HUES64 (cell line): ENCODE data around the gene TDP1.

Experiments
- H3K27ac ChIP-seq: 2 replicates; pipeline ENCODE4 v1.7.0; 2013; ENCODE audit warnings: low read depth, low read length, inconsistent platforms
- H3K27me3 ChIP-seq: 2 replicates; pipeline ENCODE4 v1.6.1; 2013; ENCODE audit warnings: mild to moderate bottlenecking, low read length; ENCODE audit not compliant: insufficient read depth
- H3K36me3 ChIP-seq: 2 replicates; pipeline ENCODE4 v1.6.1; 2013; ENCODE audit warnings: mild to moderate bottlenecking, low read length; ENCODE audit not compliant: insufficient read depth
- H3K4me1 ChIP-seq: 2 replicates; pipeline ENCODE4 v1.6.1; 2013; ENCODE audit warnings: mild to moderate bottlenecking, low read length, moderate library complexity; ENCODE audit not compliant: insufficient read depth
- H3K4me3 ChIP-seq: 2 replicates; pipeline ENCODE4 v1.5.1; 2013; ENCODE audit warnings: mild to moderate bottlenecking, low read length, moderate library complexity
- H3K9ac ChIP-seq: 2 replicates; pipeline ENCODE4 v1.6.1; 2013; ENCODE audit warnings: mild to moderate bottlenecking, low read depth, low read length
- H3K9me3 ChIP-seq: 2 replicates; pipeline ENCODE4 v1.6.1; 2013; ENCODE audit warnings: low read depth, low read length; ENCODE audit not compliant: insufficient read depth
- WGBS: fragments of 150-250, 120-280 bp; methylation state at CpG from one replicate; pipeline ENCODE4 v1.1.7; 2013; ENCODE audit warnings: missing lambda C conversion rate; 5-methylcytosine and 5-hydroxymethylcytosine counted together

The TDP1 gene

GRCh38 chr14:89963288-89963978 is 7.7 kb downstream of the TDP1 start:
- H3K27ac ChIP-seq: no peak overlapping the region
- no peak overlapping the region for H3K9ac ChIP-seq
- H3K4me1 ChIP-seq: peaks cover 6% of the 10 kb centered on the region; the same call in 1 of the 2 replicates
- no peaks in the 10 kb centered on the region for H3K9me3 ChIP-seq
- WGBS: 97% methylated on average over 10 of the region's 10 CpGs
- no peaks in the 10 kb centered on the region for H3K27me3 ChIP-seq
- peaks cover 70% of the 10 kb centered on the region for H3K36me3 ChIP-seq
- H3K4me3 ChIP-seq: no peak overlapping the region

GRCh38 chr14:89965839-89966238 is 10.1 kb downstream of the TDP1 start:
- peaks cover 77% of the 10 kb centered on the region for H3K36me3 ChIP-seq
- H3K9ac ChIP-seq: no peak overlapping the region
- H3K27ac ChIP-seq: no peak overlapping the region
- H3K9me3 ChIP-seq: no peaks in the 10 kb centered on the region
- H3K4me1 ChIP-seq: peaks cover 3% of the 10 kb centered on the region; the same call in 1 of the 2 replicates
- H3K4me3 ChIP-seq: no peak overlapping the region
- WGBS: no CpG with 5 or more reads among the region's 1 CpG
- no peaks in the 10 kb centered on the region for H3K27me3 ChIP-seq

- Histone ChIP-seq H3K9ac (no peak overlapping the region), H3K4me3 (no peak overlapping the region), H3K27me3 (no peaks in the 10 kb centered on the region), H3K9me3 (no peaks in the 10 kb centered on the region), H3K4me1 (no peaks in the 10 kb centered on the region), H3K27ac (no peak overlapping the region), H3K36me3 (peaks cover 78% of the 10 kb centered on the region)
- 82% methylated on average over 7 of the region's 7 CpGs for WGBS
Observed at GRCh38 chr14:89973234-89973823, 17.6 kb downstream of the TDP1 start.

- H3K9ac ChIP-seq: no peak overlapping the region
- no peaks in the 10 kb centered on the region for H3K9me3 ChIP-seq
- no peaks in the 10 kb centered on the region for H3K4me1 ChIP-seq
- no peaks in the 10 kb centered on the region for H3K27me3 ChIP-seq
- peaks cover 82% of the 10 kb centered on the region for H3K36me3 ChIP-seq
- H3K27ac ChIP-seq: no peak overlapping the region
- 95% methylated on average over 4 of the region's 4 CpGs for WGBS
- no peak overlapping the region for H3K4me3 ChIP-seq
Observed at GRCh38 chr14:89977668-89978067, 21.9 kb downstream of the TDP1 start.

GRCh38 chr14:89978656-89979055 is 22.9 kb downstream of the TDP1 start:
- Histone ChIP-seq H3K27me3 (no peaks in the 10 kb centered on the region), H3K4me3 (no peak overlapping the region), H3K9ac (no peak overlapping the region), H3K4me1 (no peaks in the 10 kb centered on the region), H3K27ac (no peak overlapping the region), H3K9me3 (no peaks in the 10 kb centered on the region), H3K36me3 (peaks cover 87% of the 10 kb centered on the region)
- 95% methylated on average over 4 of the region's 4 CpGs for WGBS

- Histone ChIP-seq H3K4me1 (peaks cover 16% of the 10 kb centered on the region), H3K9me3 (no peaks in the 10 kb centered on the region), H3K4me3 (no peak overlapping the region), H3K27ac (no peak overlapping the region), H3K36me3 (peaks cover 89% of the 10 kb centered on the region), H3K27me3 (no peaks in the 10 kb centered on the region), H3K9ac (no peak overlapping the region)
- WGBS: 97% methylated on average over 2 of the region's 2 CpGs
Observed at GRCh38 chr14:89983375-89983774, 27.6 kb downstream of the TDP1 start.

GRCh38 chr14:89986462-89987160 is 30.9 kb downstream of the TDP1 start:
- 83% methylated on average over 4 of the region's 5 CpGs for WGBS
- Histone ChIP-seq H3K27ac (peak overlapping the region; percentile 53; the same call in 1 of the 2 replicates), H3K4me1 (peaks cover 31% of the 10 kb centered on the region), H3K9ac (no peak overlapping the region), H3K4me3 (no peak overlapping the region), H3K36me3 (peaks cover 89% of the 10 kb centered on the region), H3K9me3 (no peaks in the 10 kb centered on the region), H3K27me3 (no peaks in the 10 kb centered on the region)

GRCh38 chr14:89987161-89987475 is 31.4 kb downstream of the TDP1 start:
- Histone ChIP-seq H3K4me1 (peaks cover 31% of the 10 kb centered on the region), H3K4me3 (no peak overlapping the region), H3K27ac (peak overlapping the region; percentile 9; the same call in 1 of the 2 replicates), H3K9ac (no peak overlapping the region), H3K9me3 (no peaks in the 10 kb centered on the region), H3K27me3 (no peaks in the 10 kb centered on the region), H3K36me3 (peaks cover 89% of the 10 kb centered on the region)

GRCh38 chr14:89988787-89989186 is 33.1 kb downstream of the TDP1 start:
- H3K36me3 ChIP-seq: peaks cover 89% of the 10 kb centered on the region
- no peaks in the 10 kb centered on the region for H3K27me3 ChIP-seq
- H3K27ac ChIP-seq: 0 out of 2 replicates have a peak overlapping the region, but pooled peaks have one; percentile 31
- no peaks in the 10 kb centered on the region for H3K9me3 ChIP-seq
- WGBS: 77% methylated on average over 5 of the region's 5 CpGs
- H3K4me3 ChIP-seq: no peak overlapping the region
- no peak overlapping the region for H3K9ac ChIP-seq
- peaks cover 31% of the 10 kb centered on the region for H3K4me1 ChIP-seq

GRCh38 chr14:89990218-89990617 is 34.5 kb downstream of the TDP1 start:
- Histone ChIP-seq H3K4me3 (no peak overlapping the region), H3K27me3 (no peaks in the 10 kb centered on the region), H3K36me3 (peaks cover 89% of the 10 kb centered on the region), H3K27ac (no peak overlapping the region), H3K9me3 (no peaks in the 10 kb centered on the region), H3K4me1 (peaks cover 31% of the 10 kb centered on the region), H3K9ac (no peak overlapping the region)
- 98% methylated on average over 5 of the region's 5 CpGs for WGBS

- Histone ChIP-seq H3K4me1 (peaks cover 31% of the 10 kb centered on the region), H3K4me3 (no peak overlapping the region), H3K9ac (no peak overlapping the region), H3K27me3 (no peaks in the 10 kb centered on the region), H3K9me3 (no peaks in the 10 kb centered on the region), H3K27ac (no peak overlapping the region), H3K36me3 (peaks cover 91% of the 10 kb centered on the region)
- WGBS: 91% methylated on average over 2 of the region's 2 CpGs
Observed at GRCh38 chr14:89990623-89991275, 35.0 kb downstream of the TDP1 start.
